Natural killer cell (primary cell): Measurements from ENCODE around the gene MARK2. TPM values are rescaled to one million over a fixed set of nuclear protein-coding genes. Genes with fewer than 3 reads are reported as not detected.

Experiments
- ATAC-seq, 3 donors: fragments of 150-1000 bp in 2 of 3; fragments of 200-7000 bp in 1 of 3; cut with Tn5 transposase; 1 replicate in 1 of 3; 2 replicates in 2 of 3; pipeline ENCODE4 v1.10.0; 2021; ENCODE audit warnings: mild to moderate bottlenecking in 2 of 3, moderate library complexity in 2 of 3
- DNase-seq, 2 donors: peaks; one replicate each; pipeline versions ENCODE4 v3.0.0 to v3.0.0-alpha.2; 2013 to 2021; ENCODE audit warnings: mixed read lengths in 1 of 2
- H3K27ac ChIP-seq: one replicate; pipeline ENCODE4 v1.5.1; 2013; ENCODE audit warnings: mild to moderate bottlenecking, low read length
- H3K27me3 ChIP-seq: one replicate; pipeline ENCODE4 v1.6.1; 2013; ENCODE audit warnings: low read length; ENCODE audit not compliant: control insufficient read depth, insufficient read depth
- H3K36me3 ChIP-seq: one replicate; pipeline ENCODE4 v1.6.1; 2013; ENCODE audit warnings: low read length; ENCODE audit not compliant: control insufficient read depth, insufficient read depth
- H3K4me1 ChIP-seq: one replicate; pipeline ENCODE4 v1.6.1; 2013; ENCODE audit warnings: low read length; ENCODE audit not compliant: control insufficient read depth, insufficient read depth
- H3K4me3 ChIP-seq: one replicate; pipeline ENCODE4 v1.5.1; 2013; ENCODE audit warnings: low read length
- H3K9me3 ChIP-seq: one replicate; pipeline ENCODE4 v1.6.1; 2013; ENCODE audit warnings: low read length; ENCODE audit not compliant: control insufficient read depth, insufficient read depth
- H3K27ac Mint-ChIP-seq, 2 donors: one replicate each; pipeline ENCODE4 v1.8.0; 2022; ENCODE audit warnings: mild to moderate bottlenecking in 2 of 2, mixed read lengths in 2 of 2, moderate library complexity in 1 of 2
- H3K27me3 Mint-ChIP-seq, 2 donors: one replicate each; pipeline ENCODE4 v1.8.0; 2022; ENCODE audit warnings: low read depth in 2 of 2, mixed read lengths in 2 of 2
- H3K36me3 Mint-ChIP-seq: one replicate; pipeline ENCODE4 v1.8.0; 2022; ENCODE audit warnings: mixed read lengths
- H3K4me1 Mint-ChIP-seq, 2 donors: one replicate each; pipeline ENCODE4 v1.8.0; 2022; ENCODE audit warnings: mixed read lengths in 2 of 2
- H3K4me3 Mint-ChIP-seq: one replicate; pipeline ENCODE4 v1.8.0; 2022; ENCODE audit warnings: mild to moderate bottlenecking, moderate library complexity, mixed read lengths
- H3K9me3 Mint-ChIP-seq, 2 donors: one replicate each; pipeline ENCODE4 v1.8.0; 2022; ENCODE audit warnings: mixed read lengths in 2 of 2
- CTCF ChIP-seq: fragments of 200-600 bp; IDR thresholded peaks from one replicate; pipeline ENCODE4 v1.8.0; 2022; ENCODE audit warnings: antibody characterized with exemption
- WGBS: methylation state at CpG from one replicate; pipeline ENCODE4 v1.1.7; 2013; ENCODE audit warnings: missing lambda C conversion rate; ENCODE audit not compliant: insufficient coverage; 5-methylcytosine and 5-hydroxymethylcytosine counted together
- intact Hi-C: fragments of 100-400 bp; cut with micrococcal nuclease; formaldehyde crosslinking; loops from one replicate; pipeline ENCODE4 v1.14.2; 2022
- total RNA-seq, 4 donors: library from RNA; stranded (reverse); fragments of 120-200 nt in 1 of 4; gene quantifications; one replicate each; pipeline versions ENCODE4 v1.2.3 to v1.2.4, GENCODE V29; 2013 to 2022

MARK2 gene
- total RNA-seq, 3 donors from 2014 or later (not counting 1 experiment from before 2014, with no cell fraction given) = 63.8 to 88.4 (median 80.2) TPM

GRCh38 chr11:63941901-63942300, 103.0 kb downstream of the MARK2 start:
- no peak overlapping the region for H3K27ac ChIP-seq
- intact Hi-C loops = no loop called here
- no peak overlapping the region for H3K4me3 ChIP-seq
- no peaks in the 10 kb centered on the region for H3K9me3 ChIP-seq
- no peaks in the 10 kb centered on the region for H3K27me3 Mint-ChIP-seq
- H3K4me3 Mint-ChIP-seq = no peak overlapping the region
- H3K27me3 ChIP-seq = no peaks in the 10 kb centered on the region
- H3K4me1 ChIP-seq = peaks cover 27% of the 10 kb centered on the region
- WGBS = 86% methylated on average over 2 of the region's 4 CpGs
- peaks cover 30 to 31% of the 10 kb centered on the region in 2 donors for H3K4me1 Mint-ChIP-seq
- ATAC-seq (no peak), DNase-seq (no peak)
- no peak for TF ChIP-seq CTCF
- no peaks in the 10 kb centered on the region for H3K9me3 Mint-ChIP-seq
- H3K36me3 ChIP-seq = peaks cover 10% of the 10 kb centered on the region
- H3K36me3 Mint-ChIP-seq = no peaks in the 10 kb centered on the region
- H3K27ac Mint-ChIP-seq = peak overlapping the region in 1 of 2 donors; percentile 71

DNA sequence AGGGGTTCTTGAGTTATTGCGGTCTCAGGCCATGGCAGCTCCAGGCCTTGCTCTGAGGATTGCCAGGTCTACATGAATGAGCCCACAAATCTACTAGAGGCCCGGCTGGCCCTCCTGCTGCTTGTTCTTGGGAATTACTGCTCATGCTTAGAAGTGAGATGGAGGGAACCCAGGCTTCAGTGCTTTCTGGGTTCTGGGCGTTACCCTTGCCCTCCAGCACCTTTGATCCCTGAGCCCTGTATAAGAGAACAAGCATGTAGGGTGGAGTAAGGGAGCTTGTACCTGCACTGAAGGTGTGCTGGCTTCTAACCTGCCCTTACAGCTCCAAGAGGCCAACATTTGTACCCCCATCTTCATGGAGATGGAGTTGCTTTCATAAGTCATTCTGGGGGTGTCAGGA, 103.9 kb downstream of the MARK2 start:
- intact Hi-C loops = no loop called here
- no peak for ATAC-seq
- H3K9me3 Mint-ChIP-seq = no peaks in the 10 kb centered on the region

GRCh38 chr11:63944987-63945386, 106.1 kb downstream of the MARK2 start:
- H3K4me3 ChIP-seq = no peak overlapping the region
- Mint-ChIP-seq H3K4me1 (peaks cover 12 to 14% of the 10 kb centered on the region in 2 donors), H3K27me3 (no peaks in the 10 kb centered on the region), H3K27ac (no peak overlapping the region), H3K36me3 (no peaks in the 10 kb centered on the region), H3K4me3 (no peak overlapping the region), H3K9me3 (no peaks in the 10 kb centered on the region)
- ATAC-seq = no peak
- no peak for TF ChIP-seq CTCF
- intact Hi-C loops = loop anchor here (1.0 to 5.0 kb wide), 2 partner anchors 108 to 178 kb away; partner anchors contain the start of gene ZFTA
- no peaks in the 10 kb centered on the region for H3K27me3 ChIP-seq
- H3K9me3 ChIP-seq = no peaks in the 10 kb centered on the region
- H3K36me3 ChIP-seq = peaks cover 16% of the 10 kb centered on the region
- DNase-seq = no peak
- 89% methylated on average over 8 of the region's 8 CpGs for WGBS
- H3K4me1 ChIP-seq = peaks cover 11% of the 10 kb centered on the region
- H3K27ac ChIP-seq = no peak overlapping the region

More for the DNA sequence above, 103.9 kb downstream of the MARK2 start:
- Histone ChIP-seq H3K36me3 (peaks cover 10% of the 10 kb centered on the region), H3K27ac (no peak overlapping the region), H3K27me3 (no peaks in the 10 kb centered on the region), H3K9me3 (no peaks in the 10 kb centered on the region), H3K4me1 (peaks cover 25% of the 10 kb centered on the region), H3K4me3 (no peak overlapping the region)
- H3K4me1 Mint-ChIP-seq = peaks cover 26 to 28% of the 10 kb centered on the region in 2 donors
- no peak for DNase-seq
- no peaks in the 10 kb centered on the region for H3K27me3 Mint-ChIP-seq
- 97% methylated on average over 3 of the region's 3 CpGs for WGBS
- no peak for TF ChIP-seq CTCF
- no peak overlapping the region for H3K27ac Mint-ChIP-seq
- no peak overlapping the region for H3K4me3 Mint-ChIP-seq
- H3K36me3 Mint-ChIP-seq = no peaks in the 10 kb centered on the region
